HG03064 (cell line): ENCODE data around the gene YWHAG.
A peak's percentile ranks its signal among the peaks of the same experiment; 100 is the strongest.
"Not testable (repeated sequence)": the region's sequence is repeated elsewhere in the genome, so short reads cannot be mapped to it uniquely, and the experiment has no call there.

Experiments
- ATAC-seq: cut with Tn5 transposase; IDR thresholded peaks from one replicate; pipeline ENCODE4 v1.9.1; 2021; ENCODE audit warnings: low read depth; ENCODE audit not compliant: unreplicated experiment

Gene YWHAG

GRCh38 chr7:76326646-76327233, 32.1 kb downstream of the YWHAG start:
- no peak for ATAC-seq

DNA sequence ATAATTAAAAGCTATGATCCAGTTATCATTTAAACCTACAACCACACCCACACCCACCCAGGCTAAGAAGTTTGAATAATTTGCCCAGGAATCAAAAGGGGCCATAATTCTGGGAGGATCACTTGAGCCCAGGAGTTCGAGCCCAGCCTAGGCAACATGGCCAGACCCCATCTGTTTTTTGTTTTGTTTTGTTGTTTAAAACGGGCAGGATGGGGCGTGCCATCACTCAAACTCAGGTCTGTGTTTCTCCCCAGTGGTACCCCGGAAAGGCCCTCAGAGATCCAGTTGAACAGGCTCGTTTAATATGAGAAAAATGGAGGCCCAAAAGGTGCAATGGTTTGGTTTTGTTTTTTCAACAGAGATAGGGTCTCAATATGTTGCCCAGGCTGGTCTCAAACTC, 33.0 kb downstream of the YWHAG start:
- ATAC-seq: no peak

- ATAC-seq: no peak
These were observed 33.7 kb downstream of the YWHAG start for GRCh38 chr7:76325092-76325491.

DNA sequence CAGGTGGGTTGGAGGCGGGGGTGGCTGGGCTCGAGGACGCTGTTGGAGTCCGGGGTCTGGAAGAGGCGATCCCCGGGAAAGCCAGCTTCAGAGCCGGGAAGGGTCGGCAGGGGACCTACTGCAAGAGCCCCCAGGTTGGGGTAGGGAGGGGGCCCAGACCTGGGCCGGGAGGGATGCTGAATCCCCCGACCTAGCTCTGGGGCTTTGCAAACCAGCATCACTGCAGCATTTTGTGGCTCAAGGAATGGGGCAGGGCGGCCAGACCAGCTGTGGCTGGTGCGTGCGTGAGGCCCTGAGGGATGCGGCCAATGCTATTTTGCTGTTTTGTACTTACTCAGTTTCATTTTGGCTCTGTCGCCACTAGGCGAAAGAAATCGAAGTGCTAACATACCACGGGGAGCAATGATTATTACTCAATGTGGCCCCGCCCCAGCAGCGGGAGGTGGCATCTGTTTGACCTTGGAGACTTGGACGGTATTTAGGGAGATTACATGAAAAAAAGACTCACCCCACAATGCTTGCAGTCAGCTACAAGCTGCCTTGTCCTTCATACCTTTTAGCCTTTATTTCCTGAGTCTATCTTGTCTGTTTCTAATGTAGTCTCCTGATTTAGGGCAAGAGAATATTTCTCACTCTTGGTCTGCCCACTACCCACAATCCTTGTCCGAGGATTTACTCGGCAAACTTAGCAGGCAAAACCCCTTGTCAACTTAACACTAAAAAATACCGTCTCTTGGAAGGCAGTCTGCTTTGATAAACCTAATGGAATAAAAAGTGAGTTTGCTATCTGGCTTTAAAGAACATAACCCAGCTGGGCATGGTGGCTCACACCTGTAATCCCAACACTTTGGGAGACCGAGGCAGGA, 40.1 kb downstream of the YWHAG start:
- peak; percentile 41 for ATAC-seq

DNA sequence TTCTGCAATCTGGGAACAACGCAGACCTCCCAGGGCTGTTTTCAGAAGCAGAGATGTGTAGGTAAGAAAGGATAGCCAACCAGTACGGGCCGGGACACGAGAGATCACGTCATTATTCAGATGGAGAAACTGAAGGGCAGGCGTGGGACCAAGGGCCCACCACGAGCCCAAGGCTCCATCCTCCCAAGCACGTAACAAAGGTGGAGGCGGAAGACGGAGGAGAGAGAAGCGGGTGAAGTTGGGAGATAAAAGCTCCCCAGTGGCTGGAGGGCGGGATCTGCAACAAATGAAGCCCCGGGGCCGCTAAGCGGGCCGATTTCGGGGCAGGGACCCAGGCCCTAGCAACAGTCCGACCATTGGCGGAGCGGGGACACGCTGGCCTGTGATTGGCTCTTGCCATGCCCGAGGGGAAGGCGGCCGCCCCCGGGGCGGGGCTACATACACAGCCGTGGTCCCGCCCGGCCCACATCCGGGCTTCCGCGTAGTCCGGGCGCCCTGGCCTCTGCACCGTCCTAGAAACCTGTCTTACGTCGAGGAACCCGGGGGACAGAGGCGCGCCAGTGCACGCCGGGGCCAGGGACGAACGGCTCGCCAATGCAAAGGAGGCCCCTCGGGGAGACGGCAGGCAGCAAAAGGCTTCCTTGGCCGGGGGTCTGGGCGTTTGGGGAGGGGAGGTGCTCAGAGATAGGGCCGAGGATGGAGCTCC, 40.9 kb downstream of the YWHAG start:
- peak; percentile 84 for ATAC-seq

GRCh38 chr7:76316984-76317781, 41.6 kb downstream of the YWHAG start:
- no peak for ATAC-seq

GRCh38 chr7:76315364-76315763, 43.4 kb downstream of the YWHAG start:
- no peak for ATAC-seq

DNA sequence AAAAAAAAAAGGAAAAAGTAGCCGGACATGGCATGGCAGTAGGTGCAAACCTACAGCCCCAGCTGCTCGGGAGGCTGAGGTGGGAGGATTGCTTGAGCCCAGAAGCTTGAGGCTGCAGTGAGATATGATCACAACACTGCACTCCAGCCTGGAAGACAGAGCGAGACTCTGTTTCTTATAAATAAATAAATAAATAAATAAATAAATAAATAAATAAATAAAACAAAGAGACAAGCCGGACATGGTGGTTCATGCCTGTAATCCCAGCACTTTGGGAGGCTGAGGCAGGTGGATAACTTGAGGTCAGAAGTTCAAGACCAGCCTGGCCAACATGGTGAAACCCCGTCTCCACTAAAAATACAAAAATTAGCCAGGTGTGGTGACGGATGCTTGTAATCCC, 44.1 kb downstream of the YWHAG start:
- not testable (repeated sequence) for ATAC-seq

DNA sequence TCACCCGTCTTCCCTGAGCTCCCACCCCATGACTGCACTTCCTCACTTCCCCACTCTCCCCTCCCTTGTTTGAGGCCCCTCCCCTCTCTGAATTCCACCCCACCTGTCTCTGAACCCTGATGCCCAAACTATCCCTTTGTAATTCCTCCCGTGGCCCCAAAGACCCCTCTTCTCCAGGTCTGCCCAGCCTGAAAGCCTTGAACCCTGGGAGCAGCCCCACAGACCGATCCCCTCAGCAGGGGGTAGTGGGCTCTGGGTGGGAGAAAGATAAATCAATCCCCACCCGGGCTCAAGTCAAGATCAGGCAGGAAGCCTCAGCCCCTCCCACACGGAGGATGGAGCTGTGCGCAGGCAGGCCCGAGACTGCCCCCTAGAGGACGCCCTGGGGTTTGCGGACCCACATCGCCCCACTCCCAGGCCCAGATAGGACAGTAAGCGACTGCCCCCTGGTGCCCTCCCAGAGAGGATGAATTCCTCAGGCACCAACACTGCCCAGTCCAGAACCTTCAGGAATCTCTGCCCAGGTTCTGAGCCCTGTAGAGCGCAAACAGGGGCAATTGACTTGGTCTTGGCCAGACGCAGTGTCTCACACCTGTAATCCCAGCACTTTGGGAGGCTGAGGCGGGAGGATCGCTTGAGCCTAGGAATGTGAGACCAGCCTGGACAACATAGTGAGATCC, 44.6 kb downstream of the YWHAG start:
- peak; percentile 38 for ATAC-seq

- not testable (repeated sequence) for ATAC-seq
These were observed 47.0 kb downstream of the YWHAG start for GRCh38 chr7:76311838-76312237.

DNA sequence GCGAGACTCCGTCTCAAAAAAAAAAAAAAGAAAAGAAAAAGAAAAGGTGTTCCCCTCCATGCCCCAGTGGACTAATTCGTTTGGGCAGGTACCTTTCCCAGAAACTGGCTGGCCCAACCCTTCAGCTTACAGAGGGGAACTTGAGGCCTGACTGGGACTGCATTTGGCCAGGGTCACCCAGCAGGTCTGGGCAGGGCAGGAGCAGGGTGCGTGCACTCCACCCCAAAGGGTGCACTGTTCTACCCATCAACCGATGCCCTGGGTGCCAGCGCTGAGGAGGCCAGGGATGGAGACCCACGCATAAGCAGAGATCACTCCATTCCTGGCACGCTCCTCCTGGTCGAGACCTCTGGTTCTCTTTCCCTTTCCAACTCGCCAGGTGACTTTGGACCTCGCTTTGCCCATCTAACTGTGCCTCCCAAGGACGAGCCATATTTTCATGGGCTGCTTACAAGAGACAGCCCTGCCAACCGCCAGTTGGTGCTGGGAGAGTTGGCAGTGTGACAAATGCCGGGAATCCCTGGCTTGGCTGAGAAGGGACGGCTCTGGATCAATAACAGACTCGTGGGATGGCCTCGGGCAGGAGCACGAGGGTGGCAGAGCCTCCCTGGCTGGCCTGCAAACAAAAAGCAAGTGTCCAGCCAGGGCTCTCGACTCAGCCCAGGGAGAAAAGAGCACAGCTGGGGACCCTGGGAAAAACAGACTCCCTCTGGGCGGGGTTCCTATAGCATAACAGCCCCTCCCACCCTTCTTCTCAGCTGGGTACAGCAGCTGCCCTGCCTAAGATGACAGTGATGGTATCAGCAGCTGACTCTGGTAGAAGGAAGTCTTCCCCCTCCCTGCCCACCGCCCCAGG, 48.5 kb downstream of the YWHAG start:
- no peak for ATAC-seq

- ATAC-seq: not testable (repeated sequence)
These were observed 49.3 kb downstream of the YWHAG start for GRCh38 chr7:76309341-76310101.

DNA sequence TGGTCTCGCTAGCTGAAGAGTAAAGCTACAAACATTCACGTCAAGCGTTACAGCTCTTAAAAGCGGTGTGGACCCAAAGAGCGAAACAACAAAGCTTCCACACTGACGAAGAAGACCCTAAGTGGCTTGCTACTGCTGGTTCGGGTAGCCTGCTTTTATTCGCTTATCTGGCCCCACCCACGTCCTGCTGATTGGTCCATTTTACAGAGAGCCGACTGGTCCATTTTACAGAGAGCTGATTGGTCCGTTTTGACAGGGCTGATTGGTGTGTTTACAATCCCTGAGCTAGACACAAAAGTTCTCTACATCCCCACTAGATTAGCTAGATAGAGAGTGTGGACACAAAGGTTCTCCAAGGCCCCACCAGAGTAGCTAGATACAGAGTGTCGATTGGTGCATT, 49.9 kb downstream of the YWHAG start:
- not testable (repeated sequence) for ATAC-seq

DNA sequence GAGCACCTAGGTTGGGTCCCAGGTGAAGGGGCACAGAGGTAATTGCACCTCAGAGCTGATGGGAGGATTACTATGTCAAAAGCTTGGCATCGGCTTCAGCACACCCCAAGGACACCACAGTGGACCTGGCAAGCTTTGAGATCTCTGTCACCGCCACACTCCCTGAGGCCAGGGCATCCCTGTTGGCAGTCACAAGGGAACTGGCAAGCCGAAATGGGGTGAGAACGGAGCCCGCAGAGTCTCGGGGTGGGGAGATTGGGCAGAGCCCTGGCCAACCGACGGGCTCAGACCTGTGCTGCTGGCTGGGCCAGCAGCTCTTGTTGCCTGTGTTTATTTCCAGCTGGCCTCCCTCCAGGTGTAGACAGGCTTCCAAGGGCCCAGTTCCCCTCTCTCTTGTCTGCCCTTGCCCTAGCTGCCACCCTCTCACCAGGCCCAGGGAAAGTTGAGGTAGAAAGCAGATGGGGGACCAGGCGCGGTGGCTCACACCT, 53.9 kb downstream of the YWHAG start:
- ATAC-seq: no peak

DNA sequence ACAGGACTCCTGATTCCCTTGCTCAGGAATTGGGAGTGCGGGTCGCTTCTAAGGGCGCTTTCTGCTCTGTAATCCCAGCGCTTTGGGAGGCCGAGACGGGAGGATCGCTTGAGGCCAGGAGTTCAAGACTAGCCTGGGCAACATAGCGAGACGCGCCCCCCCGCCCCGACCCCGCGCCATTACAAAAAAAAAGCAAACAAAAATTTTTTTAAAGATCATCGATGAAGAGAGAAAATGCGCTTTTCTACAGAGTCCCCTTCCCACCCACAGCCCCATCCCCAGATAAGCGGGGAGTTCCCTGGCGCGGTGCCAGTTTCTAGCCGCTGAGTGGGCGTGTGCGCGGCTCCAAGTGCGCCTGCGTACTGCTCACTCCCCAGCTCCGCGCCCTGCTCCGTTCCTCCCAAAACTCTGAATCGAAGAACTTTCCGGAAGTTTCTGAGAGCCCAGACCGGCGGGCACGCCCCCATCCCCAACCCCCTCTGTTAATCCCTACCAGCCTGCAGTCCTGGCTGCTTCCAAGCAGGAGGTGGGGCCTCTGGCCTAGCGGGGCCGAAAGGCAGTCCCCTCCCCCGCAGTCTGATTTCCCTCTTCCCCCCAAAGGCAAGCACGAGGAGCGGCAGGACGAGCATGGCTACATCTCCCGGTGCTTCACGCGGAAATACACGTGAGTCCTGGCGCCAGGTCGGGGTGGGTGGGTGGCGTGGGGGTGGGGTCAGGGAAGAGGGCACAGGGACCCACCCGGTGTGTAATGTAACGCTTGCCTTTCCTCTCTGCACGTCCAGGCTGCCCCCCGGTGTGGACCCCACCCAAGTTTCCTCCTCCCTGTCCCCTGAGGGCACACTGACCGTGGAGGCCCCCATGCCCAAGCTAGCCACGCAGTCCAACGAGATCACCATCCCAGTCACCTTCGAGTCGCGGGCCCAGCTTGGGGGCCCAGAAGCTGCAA, 55.3 kb downstream of the YWHAG start:
- ATAC-seq: no peak

GRCh38 chr7:76302347-76303201, 56.2 kb downstream of the YWHAG start, which contains the start of gene HSPB1:
Gene HSPB1, plus strand, starts transcription at chr7:76302673. Its CDS starts 40 bp downstream, at chr7:76302713.
- no peak for ATAC-seq
